C4-2B (cell line): Measurements from ENCODE around the gene CREBL2.

Source experiments
- ZFX ChIP-seq: fragments of 450-650 bp; IDR thresholded peaks from 2 replicates; pipeline ENCODE4 v1.6.1; 2017
- TF ChIP-seq, protein P1 (sequence below): fragments of 450-650 bp; conservative IDR thresholded peaks from 2 replicates; pipeline ENCODE4 v1.5.1; 2017; ENCODE audit warnings: mild to moderate bottlenecking

DNA sequence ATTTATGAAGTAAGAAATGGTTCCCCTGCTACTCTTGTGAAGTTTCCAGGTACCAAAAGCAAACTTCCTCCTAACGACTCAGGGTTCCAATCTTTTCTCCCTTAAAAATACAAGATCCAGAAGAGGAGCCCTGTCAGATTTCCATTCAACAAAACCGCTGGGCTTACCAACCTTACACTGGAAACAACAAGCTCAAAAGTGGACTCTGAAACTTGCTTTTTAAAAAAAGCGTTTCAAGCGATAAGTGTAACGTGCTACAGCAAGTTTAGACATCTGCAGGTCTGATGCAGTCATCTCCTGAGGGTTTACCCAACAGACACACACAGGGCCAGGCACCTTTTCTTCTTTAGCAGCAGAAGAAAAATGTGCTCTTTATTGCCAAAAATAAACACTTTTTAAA is 6.9 kb upstream of the CREBL2 start:
- TF ChIP-seq, protein P1, sequence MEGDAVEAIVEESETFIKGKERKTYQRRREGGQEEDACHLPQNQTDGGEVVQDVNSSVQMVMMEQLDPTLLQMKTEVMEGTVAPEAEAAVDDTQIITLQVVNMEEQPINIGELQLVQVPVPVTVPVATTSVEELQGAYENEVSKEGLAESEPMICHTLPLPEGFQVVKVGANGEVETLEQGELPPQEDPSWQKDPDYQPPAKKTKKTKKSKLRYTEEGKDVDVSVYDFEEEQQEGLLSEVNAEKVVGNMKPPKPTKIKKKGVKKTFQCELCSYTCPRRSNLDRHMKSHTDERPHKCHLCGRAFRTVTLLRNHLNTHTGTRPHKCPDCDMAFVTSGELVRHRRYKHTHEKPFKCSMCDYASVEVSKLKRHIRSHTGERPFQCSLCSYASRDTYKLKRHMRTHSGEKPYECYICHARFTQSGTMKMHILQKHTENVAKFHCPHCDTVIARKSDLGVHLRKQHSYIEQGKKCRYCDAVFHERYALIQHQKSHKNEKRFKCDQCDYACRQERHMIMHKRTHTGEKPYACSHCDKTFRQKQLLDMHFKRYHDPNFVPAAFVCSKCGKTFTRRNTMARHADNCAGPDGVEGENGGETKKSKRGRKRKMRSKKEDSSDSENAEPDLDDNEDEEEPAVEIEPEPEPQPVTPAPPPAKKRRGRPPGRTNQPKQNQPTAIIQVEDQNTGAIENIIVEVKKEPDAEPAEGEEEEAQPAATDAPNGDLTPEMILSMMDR = no peak
- TF ChIP-seq ZFX = no peak
